Activated naive CD4-positive, alpha-beta T cell treated with Interleukin-2 at 50 U/mL for 16 hours (primary cell): Measurements from ENCODE around the gene MBOAT2.

ENCODE experiments used
- DNase-seq: peaks from one replicate; pipeline ENCODE4 v3.0.0-alpha.2; 2020

The MBOAT2 gene

DNA sequence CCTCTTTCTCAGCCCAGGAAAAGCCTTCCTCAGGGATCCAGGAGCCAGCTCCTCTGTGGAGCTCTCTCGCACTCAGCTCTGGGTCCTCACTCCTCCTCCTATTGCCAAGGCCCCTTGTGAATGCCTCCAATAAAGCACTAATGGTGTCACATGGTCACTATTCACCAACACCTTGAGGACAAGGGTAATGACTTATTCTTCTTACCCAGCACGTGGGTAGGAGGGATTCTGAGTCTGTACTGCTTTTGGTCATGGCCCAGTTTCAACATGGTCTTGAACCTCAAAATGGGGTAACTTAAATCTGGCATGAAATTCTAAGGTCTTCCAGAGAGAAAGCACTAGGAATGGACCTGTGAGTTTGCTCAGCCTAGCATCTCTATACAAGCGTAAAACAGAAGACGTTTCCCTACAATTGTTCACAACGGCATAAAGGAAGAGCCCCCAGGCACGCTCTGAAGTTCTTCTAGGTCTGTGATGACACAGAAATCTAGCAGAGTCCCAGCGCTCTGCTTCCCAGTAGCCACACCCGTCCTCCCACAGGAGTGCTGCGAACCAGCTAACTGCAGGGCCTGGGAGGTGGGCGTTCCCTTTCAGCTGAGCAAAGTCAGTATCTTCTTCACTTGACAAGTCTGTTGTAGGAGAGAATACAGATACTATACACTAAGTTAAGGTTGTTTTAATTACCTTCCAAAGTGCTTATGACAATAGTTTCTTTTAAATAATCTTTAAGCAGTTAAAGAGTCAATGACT lies 151.5 kb downstream of the MBOAT2 start:
- no peak for DNase-seq

DNA sequence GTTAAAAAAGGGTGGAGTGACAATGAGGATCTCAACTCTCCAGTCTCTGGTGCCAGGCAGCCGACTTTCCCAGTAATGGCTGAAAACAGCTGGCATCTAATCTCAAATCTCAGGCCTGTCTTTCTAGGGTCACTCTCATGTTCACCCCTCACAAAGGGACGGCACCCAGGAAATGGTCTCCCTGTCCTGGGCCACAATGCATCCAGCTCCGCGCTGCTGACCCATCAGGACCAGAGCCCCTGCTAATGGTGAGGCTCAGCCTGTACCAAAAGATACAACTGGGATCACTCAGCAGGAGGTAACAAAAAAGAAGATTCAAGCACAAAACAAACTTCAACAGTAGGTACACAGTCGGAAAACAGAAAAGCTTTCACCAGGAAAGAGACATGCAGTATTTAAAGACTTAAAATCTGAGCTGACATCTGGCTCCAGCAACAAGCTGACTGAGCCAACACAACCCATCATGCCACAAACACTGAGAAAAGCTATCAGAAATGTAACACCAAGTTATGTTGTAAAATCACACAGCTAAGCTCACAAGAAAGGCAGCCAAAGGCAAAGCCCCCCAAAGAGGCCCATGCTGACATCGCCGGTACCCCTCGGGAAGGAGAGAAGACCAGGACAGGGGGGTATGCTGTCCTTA lies 152.5 kb downstream of the MBOAT2 start:
- no peak for DNase-seq

DNA sequence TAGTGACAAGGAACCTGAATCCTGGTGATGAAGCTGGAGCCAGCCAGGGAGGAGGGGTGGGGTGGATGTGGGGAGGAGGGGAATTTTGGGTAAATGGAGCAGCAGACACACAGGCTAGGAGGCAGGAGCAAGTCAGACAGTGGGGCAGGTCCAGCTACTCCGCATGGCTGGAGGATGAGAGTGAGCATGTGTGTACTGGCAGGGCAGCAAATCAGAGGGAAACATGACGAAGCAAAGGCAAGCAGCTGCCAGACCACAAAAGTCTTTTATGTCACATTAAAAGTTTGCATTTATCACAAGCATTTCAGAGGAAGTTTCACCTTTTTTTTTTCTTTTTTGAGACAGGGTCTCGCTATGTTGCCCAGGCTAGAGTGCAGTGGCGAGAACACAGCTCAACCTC lies 154.2 kb downstream of the MBOAT2 start:
- DNase-seq = no peak

DNA sequence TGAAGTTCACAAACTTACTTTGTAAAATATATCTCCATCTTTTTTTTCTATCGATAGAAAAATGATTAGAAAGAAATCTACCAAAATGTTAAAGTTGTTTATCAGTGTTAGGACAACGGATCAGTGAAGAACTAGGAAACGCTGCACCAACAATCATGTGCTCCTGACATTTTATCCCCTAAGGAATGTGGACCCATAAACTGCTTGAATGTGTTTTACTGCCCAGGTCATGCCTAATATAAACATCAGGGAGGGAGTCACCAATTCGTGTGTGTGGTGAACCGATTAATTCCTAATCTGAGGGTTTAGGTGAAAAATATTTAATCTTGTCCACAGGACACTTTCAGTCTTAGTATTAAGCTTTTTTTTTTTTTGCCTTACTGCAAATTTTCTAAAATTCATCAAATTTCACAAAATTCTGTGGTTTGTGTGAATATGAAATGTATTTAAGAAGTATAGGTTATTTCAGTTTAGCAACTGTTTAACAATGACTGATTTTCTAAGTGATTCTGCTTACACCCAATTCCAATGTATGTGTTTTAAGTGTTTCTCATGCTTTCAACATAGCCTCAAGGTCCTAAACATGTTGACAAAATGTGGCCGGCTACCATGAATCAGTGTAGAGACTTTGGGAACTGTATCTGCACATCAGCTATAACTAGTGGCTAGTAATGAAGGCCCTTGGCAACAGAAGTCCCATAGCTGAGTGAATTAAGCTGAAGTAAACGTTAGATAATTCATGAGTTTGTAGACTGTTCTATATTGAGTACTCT lies 155.0 kb downstream of the MBOAT2 start:
- no peak for DNase-seq

DNA sequence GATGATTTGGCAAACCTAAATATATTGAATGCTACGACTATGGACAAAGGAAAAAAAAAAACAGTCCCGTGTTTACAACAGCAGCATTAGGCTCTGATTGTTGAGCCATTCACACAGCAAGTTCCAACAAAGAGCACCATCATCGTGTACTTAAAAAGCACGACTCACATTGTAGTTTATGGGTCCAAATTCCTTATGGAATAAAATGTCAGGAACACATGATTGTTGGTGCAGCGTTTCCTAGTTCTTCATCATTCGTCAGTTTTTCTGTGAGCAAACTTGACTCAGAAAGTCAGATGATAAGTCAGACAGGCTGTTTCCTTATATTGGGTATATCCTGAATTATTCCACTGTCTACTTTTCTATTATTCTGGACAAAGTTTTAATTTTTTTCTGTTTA lies 156.1 kb downstream of the MBOAT2 start:
- no peak for DNase-seq

DNA sequence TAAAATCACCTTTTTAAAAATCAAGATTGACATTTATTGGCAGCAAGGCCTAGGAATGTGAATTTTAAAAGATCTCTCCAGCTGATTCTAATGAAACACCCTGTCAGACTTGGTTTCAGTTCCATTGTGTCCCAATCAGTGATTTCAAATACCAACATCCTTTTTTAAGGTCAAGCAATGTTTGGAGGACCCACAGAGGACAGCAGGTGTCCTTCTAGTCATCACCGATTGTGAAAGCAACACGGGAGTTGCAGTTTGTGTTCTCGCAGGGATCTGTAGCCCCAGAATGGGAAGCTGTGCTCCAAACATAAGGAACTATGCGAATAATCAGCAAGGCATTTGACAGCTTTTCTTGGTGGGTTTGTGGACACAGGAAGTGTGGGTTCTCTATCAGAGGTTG lies 161.6 kb downstream of the MBOAT2 start:
- no peak for DNase-seq

DNA sequence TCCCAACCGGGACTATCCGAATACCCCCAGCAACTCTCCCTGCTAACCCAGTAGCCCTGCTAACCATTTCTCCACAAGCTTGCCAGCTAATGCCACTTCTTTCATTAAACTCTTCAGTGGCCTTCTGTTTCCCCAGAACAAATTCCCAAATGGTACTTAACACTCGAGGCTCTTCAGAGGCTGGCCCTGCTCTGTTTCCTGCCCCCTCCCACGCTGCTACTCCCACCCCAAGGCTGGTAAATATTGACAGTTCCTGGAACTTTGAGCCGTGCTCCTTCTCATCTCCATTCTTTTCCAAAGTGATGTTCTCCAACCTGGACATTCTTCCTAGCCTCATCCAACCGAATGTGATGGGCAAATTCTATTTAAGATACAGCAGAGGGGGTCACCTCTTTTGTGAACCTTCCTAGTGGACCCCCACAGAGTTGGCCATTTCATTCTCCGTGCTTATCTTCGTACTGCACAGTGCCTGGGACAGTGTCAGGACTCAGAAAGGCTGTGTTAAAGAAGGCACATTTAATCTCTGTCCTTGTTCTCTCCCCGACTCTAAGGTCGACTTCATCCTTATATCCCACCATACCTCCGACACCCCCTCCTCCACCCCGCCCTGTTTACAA lies 162.9 kb downstream of the MBOAT2 start:
- DNase-seq = no peak

DNA sequence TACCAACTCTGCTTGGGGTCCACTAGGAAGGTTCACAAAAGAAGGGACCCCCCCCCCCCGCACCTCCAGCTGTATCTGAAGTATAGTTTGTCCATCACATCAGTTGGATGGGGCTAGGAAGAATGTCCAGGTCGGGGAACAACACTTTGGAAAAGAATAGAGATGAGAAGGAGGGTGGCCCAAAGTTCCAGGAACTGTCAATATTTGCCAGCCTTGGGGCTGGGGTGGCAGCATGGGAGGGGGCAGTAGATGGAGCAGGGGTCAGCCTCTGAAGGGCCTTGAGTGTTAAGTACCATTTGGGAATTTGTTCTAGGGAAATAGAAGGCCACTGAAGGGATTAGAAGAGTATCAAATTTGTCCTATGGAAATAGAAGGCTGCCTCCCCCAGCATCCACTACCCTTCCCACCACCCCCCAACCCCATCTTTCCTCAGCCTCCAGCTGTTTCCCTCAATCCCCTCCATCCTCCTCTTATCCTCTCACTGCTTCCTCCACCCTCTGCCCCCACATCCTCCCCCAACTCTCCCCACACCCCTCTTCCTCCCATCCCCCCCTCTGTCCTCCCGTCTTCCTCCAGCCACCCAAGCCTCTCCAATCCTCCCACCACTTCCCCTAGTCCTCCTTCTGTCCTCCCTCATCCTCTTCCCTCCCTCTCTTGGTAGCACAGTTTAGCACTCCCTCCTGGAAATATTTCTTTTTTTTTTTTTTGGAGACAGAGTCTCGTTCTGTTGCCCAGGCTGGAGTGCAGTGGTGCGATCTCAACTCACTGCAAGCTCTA lies 164.1 kb downstream of the MBOAT2 start:
- DNase-seq = no peak

DNA sequence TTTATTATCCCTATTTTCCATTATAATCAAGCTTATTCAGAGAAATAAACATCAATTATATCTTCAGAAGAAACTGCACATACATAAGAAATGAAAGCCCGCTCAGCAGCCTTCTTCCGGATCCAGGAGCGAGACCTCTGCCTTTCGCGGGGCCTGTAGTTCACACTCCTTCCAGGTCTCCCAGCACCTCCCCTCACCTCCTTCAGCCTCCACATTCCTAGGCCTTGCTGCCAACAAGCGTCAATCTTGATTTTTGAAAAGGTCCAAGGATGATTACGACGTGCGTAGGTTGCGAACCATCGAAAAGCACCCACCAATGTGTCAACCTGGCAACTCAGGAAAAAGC lies 165.7 kb downstream of the MBOAT2 start:
- DNase-seq = no peak

DNA sequence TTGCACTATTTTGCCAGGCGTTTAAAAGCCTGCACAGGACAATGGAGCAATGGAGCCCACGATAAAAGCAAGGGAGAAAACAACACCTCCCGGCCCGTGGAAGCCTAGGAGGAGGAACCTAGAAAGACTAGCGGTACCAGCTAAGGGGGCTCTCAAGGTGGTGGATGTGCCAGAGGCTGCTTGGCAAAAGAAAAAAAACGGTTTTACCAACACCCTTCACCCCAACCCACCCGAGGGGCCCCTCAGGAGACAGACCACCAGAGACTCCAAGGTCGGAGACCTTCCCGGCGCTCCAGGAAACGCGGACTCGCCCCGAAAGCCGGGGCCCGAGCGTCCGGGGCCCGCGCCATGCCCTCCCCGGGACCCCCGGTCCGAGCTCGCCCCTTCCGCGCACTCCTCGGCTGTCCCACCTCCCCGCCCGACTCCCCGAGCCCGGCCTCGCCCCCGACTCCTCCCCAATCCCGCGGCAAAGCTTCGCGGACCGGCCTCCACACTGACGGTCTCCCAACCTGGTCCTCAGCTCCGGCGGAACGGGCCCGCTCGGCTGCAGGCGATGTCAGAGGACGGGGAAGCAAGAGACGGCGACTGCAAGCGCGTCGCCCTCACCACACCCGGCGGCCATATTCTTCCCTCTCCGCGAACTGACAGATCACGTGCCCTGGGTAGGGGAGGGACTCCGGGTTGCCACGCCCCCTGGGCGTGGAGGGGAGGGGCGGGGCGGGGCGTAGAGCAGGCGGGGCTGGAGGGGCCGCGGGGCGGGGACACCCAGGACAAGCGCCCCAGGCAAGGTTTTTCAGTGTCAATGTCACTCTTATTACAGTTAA lies 166.3 kb downstream of the MBOAT2 start, which contains the start of gene KIDINS220:
TSS of gene KIDINS220 (minus strand) at position 643 of the 824 bp plus-strand sequence. CDS start 10,520 bp downstream, outside the sequence.
- DNase-seq = peak; percentile 81

DNA sequence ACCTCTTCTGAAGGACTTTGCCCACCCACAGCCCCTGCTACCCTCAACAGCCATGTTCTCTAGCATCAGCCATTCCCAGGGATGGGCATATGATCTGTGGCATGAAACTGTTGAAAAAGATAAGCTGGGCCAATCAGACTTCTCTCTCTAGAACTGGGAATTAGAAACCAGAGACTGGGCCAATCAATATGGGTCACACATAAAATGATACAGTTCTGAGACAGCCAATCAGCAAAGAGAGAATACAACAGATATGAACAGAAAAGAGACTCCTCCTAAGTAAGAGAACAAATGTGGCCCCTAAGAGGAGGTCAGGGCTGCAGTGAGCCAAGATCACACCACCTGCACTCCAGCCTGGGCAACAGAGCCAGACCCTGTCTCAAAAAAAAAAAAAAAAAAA lies 168.2 kb downstream of the MBOAT2 start:
- no peak for DNase-seq

DNA sequence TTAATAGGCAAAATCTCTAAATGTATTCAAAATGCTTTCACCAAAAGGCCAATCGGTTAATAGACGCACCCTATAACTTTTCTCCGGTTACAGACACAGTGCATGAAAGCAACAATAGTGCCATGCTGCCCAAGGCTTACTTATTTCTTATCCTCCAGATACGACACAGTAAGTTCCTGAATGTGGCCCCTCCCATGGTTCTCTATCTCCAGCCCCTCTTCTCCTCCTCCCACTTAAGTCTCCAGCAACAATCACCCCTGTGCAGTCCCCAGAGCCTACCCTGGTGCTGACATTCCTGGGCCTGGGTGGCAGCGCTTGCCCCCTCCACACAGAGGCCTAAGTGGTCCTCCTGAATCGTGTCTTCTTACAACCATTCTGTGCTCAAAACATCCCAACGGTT lies 169.6 kb downstream of the MBOAT2 start:
- no peak for DNase-seq

DNA sequence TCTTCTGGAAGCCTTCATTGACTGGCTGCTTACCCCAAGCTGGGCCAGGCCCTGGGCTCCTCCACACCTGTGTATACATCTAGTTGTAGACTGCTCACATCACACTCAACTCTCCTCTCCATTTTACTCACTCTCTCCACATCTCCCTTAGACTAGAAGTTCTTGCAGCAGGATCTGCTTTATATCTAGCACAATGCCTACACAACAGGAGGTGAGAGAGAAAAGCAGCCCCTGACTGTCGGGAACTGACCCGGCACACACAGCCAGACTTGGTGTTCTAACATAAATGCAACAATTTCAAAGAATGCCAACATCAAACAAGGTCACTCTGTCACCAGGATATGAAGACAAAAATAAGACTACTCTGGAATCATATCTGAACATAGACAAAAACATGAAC lies 172.0 kb downstream of the MBOAT2 start:
- no peak for DNase-seq

DNA sequence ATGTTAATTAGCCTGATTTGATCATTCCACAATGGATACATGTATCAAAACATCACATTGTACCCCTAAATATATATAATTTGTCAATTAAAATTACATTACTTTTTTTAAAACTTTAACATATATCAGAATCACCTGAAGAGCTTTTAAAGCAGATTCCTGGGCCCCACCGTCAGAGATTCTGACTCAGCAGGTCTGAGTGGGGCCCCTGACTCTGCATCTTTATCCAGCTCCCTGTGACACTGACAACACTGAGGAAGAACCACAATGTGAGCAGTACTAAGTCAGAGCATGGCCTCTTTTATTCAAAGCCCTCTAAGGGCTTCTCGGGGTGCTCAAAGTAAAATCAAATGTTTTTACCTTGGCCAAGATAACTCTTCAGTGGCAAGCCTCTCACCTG lies 175.8 kb downstream of the MBOAT2 start:
- DNase-seq = no peak

DNA sequence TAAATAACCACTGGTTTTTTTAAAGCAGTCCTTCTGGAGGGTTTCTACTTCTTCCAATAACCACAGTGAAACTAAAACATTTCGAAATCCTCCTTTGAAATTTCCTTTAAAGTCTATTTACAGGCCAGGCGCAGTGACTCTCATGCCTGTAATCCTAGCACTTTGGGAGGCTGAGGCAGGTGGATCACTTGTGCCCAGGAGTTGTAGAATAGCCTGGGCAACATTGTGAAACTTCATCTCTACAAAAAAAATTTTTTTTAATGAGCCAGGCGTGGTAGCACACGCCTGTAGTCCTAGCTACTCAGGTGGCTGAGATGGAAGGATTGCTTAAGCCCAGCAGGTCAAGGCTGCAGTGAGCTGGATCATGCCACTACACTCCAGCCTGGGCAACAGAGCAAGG lies 181.3 kb downstream of the MBOAT2 start:
- no peak for DNase-seq

DNA sequence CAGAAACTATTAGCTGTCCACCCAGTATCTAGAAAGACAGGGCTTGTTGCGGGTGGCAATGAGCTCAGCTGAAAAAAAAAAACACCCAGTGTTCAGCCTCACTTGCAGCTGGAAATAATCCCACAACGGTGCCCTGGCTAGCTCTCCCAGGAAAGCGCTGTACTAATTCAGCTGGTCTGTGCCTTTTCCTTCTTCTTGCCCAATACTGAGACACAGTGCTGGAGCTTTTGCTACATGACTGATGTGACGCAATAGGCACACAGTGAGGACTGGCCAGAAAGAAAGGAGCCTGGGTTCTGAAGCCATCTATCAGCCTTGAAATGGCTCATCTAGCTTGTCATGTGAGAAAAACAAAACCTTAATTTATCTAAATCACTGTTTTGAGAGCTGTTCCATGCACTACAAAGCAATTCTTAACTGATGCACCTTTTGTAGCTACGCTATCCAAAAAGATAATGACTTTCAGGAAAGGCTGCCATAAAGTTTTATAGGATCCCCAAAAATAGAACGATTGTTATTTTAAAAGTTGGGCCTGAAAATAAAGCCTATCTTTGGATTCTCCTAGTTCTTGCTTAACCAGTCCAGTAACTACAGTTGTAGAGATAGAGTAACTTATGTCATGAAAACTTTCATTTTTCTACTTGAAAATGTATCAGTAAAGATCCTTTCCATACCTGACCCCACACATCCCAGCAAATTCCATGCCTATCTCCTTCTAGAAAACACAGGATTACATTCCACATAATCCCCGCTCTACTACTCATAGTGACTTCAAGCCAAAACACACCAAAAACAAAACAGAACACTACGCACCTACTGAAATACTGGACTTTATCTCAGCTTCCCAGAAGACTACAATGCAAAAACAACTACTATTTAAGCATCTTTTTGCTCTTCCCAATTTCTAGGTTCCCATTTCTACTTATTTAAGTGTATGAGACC lies 181.9 kb downstream of the MBOAT2 start:
- no peak for DNase-seq

DNA sequence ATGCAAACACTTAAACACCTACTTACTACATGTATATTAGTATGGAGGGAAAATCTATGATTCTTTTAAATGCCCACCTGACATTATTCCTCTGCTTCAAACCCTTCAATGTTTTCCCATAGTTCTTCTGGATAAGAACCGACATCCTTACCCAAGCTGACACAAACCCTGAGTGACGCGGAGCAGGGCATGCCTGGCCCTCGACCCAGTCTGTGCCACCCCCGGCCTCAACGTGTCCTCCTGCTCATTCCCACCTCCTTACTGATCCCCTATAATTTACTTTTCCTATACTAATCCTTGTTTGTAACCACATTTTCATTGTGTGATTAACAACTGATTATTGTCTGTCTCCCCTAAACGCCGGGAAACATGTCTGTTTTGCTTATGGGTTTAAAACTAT lies 183.5 kb downstream of the MBOAT2 start:
- DNase-seq = no peak

DNA sequence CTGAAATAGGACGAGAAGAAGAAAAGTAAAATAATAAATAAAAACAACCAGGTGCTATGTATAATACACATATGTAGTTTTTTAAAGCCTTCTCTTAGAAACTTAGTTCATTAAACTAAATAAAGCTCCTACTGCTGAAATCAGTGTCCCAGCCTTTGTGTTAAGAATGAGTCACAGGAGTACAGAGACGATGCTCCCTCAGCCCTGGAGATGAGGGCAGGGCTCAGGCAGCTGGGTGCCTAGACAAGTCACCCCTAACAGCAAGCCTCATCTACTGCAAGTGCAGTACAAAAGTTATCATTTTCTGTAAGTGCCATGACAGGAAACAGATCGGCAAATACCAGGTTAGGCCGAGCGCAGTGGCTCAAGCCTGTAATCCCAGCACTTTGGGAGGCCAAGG lies 184.3 kb downstream of the MBOAT2 start:
- DNase-seq = no peak

DNA sequence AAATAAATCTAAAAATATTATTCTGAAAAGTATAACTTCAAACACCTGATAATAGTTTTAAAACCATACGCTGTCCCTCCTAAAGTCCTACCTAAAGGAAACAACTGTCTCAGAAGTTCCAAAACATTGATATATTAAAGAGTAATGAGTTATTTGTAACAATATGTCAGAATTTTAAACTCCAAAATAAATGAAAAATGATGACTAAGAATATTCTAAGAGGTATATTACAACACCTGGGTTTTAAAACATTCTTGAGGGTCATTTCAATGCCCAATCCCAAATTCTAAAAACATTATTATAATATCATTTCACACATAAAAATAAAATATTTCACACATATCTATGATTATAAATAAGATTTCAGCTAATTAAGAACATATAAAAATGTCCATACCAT lies 186.3 kb downstream of the MBOAT2 start:
- DNase-seq = no peak

DNA sequence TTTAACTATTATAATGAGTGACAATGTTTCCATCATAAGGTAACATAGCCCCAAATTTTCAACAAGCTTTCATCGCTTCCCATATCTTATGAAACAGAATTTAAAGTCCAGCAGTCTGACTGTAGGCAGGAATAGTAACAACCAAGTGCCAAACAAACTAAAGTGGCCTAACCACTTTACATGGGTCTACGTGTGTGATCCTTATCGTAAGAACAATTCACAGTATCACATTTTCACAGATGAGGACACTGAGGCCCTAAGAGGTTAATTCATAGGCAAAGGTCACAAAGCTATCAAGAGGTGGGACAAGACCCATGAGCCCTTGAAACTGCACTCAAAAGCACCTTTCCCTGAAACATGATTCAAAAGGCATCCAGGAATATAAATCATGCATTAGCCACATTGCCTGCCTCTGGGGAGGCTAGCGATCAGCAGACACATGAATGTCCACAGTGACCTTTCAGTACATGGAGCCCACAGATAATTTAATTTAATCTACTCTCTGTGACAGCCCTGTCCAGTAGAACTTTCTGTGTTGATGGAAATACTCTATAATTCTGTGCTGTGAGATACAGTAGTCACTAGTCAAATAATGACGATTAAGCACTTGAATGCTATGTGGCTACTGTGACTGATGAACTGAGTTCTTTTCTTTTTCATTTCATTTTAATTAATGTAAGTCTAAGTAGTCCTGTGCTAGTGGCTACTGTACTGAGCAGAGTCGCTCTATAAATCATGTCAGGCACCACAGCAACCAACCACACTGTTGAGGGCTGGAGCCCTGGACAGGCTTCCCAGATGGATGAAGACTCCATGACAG lies 196.4 kb downstream of the MBOAT2 start:
- DNase-seq = no peak
